Progenitor cell of endocrine pancreas (in vitro differentiated cells): ENCODE measurements around the gene TSTD1. TPM values are rescaled to one million over a fixed set of nuclear protein-coding genes. Genes with fewer than 3 reads are reported as not detected.
A peak's percentile ranks its signal among the peaks of the same experiment; 100 is the strongest.

Source experiments
- DNase-seq: peaks from one replicate; pipeline ENCODE4 v3.0.0; 2021; ENCODE audit warnings: low spot score; ENCODE audit not compliant: unreplicated experiment
- H3K27ac Mint-ChIP-seq: 2 replicates; pipeline ENCODE4 v1.8.0; 2021; ENCODE audit warnings: mild to moderate bottlenecking, moderate library complexity, mixed read lengths
- H3K27me3 Mint-ChIP-seq: 2 replicates; pipeline ENCODE4 v1.8.0; 2021; ENCODE audit warnings: mixed read lengths
- H3K36me3 Mint-ChIP-seq: 2 replicates; pipeline ENCODE4 v1.8.0; 2022; ENCODE audit warnings: mixed read lengths; ENCODE audit not compliant: insufficient read depth
- H3K4me1 Mint-ChIP-seq: 2 replicates; pipeline ENCODE4 v1.8.0; 2021; ENCODE audit warnings: low read depth, mixed read lengths
- H3K4me3 Mint-ChIP-seq: 2 replicates; pipeline ENCODE4 v1.8.0; 2021; ENCODE audit warnings: low read depth, mild to moderate bottlenecking, moderate library complexity, mixed read lengths
- H3K9me3 Mint-ChIP-seq: 2 replicates; pipeline ENCODE4 v1.8.0; 2021; ENCODE audit warnings: low read depth, mixed read lengths
- CTCF ChIP-seq: fragments of 200-600 bp; sonication (generic); IDR thresholded peaks from one replicate; pipeline ENCODE4 v1.5.0; 2021; ENCODE audit warnings: antibody characterized with exemption, mild to moderate bottlenecking; ENCODE audit not compliant: unreplicated experiment
- total RNA-seq: library from RNA; stranded (reverse); gene quantifications from 2 replicates; pipeline ENCODE4 v1.2.1, GENCODE V29; 2021

The TSTD1 gene
- total RNA-seq, 1 donor from 2014 or later, result 54.7 TPM

GRCh38 chr1:161012420-161012819 is 26.3 kb downstream of the TSTD1 start:
- Mint-ChIP-seq H3K36me3 (peaks cover 2% of the 10 kb centered on the region), H3K9me3 (no peaks in the 10 kb centered on the region), H3K27ac (no peak overlapping the region), H3K27me3 (no peaks in the 10 kb centered on the region), H3K4me1 (peaks cover 27% of the 10 kb centered on the region), H3K4me3 (no peak overlapping the region)
- DNase-seq, result no peak
- no peak for TF ChIP-seq CTCF

- Mint-ChIP-seq H3K27ac (peak overlapping the region; percentile 69), H3K9me3 (no peaks in the 10 kb centered on the region), H3K27me3 (no peaks in the 10 kb centered on the region), H3K36me3 (peaks cover 4% of the 10 kb centered on the region), H3K4me1 (peaks cover 20% of the 10 kb centered on the region), H3K4me3 (no peak overlapping the region)
- no peak for TF ChIP-seq CTCF
- DNase-seq, result no peak
These were observed 29.1 kb downstream of the TSTD1 start for GRCh38 chr1:161009602-161010211.

GRCh38 chr1:161008869-161009510 is 29.8 kb downstream of the TSTD1 start:
- Mint-ChIP-seq H3K4me1 (peaks cover 15% of the 10 kb centered on the region), H3K9me3 (no peaks in the 10 kb centered on the region), H3K27ac (peak overlapping the region; percentile 74), H3K4me3 (no peak overlapping the region), H3K27me3 (no peaks in the 10 kb centered on the region), H3K36me3 (peaks cover 4% of the 10 kb centered on the region)
- no peak for TF ChIP-seq CTCF
- DNase-seq, result no peak

- H3K36me3 Mint-ChIP-seq, result peaks cover 4% of the 10 kb centered on the region
- no peaks in the 10 kb centered on the region for H3K27me3 Mint-ChIP-seq
- H3K4me3 Mint-ChIP-seq, result no peak overlapping the region
- no peak for DNase-seq
- peaks cover 7% of the 10 kb centered on the region for H3K4me1 Mint-ChIP-seq
- no peak for TF ChIP-seq CTCF
- H3K27ac Mint-ChIP-seq, result no peak overlapping the region
- no peaks in the 10 kb centered on the region for H3K9me3 Mint-ChIP-seq
These were observed 31.4 kb downstream of the TSTD1 start for GRCh38 chr1:161007369-161007768.

- Mint-ChIP-seq H3K27me3 (no peaks in the 10 kb centered on the region), H3K9me3 (no peaks in the 10 kb centered on the region), H3K36me3 (peaks cover 5% of the 10 kb centered on the region), H3K4me1 (peaks cover 7% of the 10 kb centered on the region), H3K4me3 (no peak overlapping the region), H3K27ac (no peak overlapping the region)
- TF ChIP-seq CTCF, result no peak
- no peak for DNase-seq
These were observed 32.2 kb downstream of the TSTD1 start for GRCh38 chr1:161006563-161006962.
